SK-N-MC (cell line): Measurements from ENCODE around the gene CTSS.

Experiments used
- DNase-seq: peaks from one replicate; pipeline ENCODE4 v3.0.0-alpha.2; 2011; ENCODE audit warnings: low read depth, low spot score
- H3K27ac ChIP-seq: fragments of 200-600 bp; sonication (generic); 2 replicates; pipeline ENCODE4 v1.5.1; 2016; ENCODE audit warnings: mixed run types
- H3K36me3 ChIP-seq: fragments of 200-600 bp; sonication (generic); 2 replicates; pipeline ENCODE4 v1.6.1; 2017; ENCODE audit warnings: antibody characterized with exemption, low read length, mixed read lengths; ENCODE audit not compliant: insufficient read depth
- H3K4me3 ChIP-seq: fragments of 200-600 bp; sonication (generic); 2 replicates; pipeline ENCODE4 v1.5.1; 2016
- H3K9ac ChIP-seq: fragments of 200-600 bp; sonication (generic); 2 replicates; pipeline ENCODE4 v1.8.0; 2017; ENCODE audit warnings: mixed run types, mixed read lengths; ENCODE audit not compliant: insufficient read length
- H3K9me3 ChIP-seq: fragments of 200-600 bp; sonication (generic); 2 replicates; pipeline ENCODE4 v1.6.1; 2017; ENCODE audit warnings: low read depth, mild to moderate bottlenecking, antibody characterized with exemption, low read length, moderate library complexity, mixed read lengths
- EZH2 ChIP-seq: fragments of 200-600 bp; sonication (generic); IDR thresholded peaks from one replicate; pipeline ENCODE4 v1.6.1; 2017; ENCODE audit warnings: antibody characterized with exemption
- FOXP2 ChIP-seq: optimal IDR thresholded peaks from 2 replicates; pipeline ENCODE3; 2011; ENCODE audit warnings: mild to moderate bottlenecking, moderate library complexity; ENCODE audit not compliant: insufficient read depth; ENCODE audit errors: extremely low read length, control extremely low read depth
- POLR2AphosphoS5 ChIP-seq: IDR thresholded peaks from 2 replicates; pipeline ENCODE4 v1.6.1; 2012; ENCODE audit warnings: mild to moderate bottlenecking, low read depth, low read length, borderline replicate concordance

Gene CTSS

GRCh38 chr1:150765296-150765976 lies at the start of gene CTSS:
CTSS (minus strand) TSS chr1:150765778; CDS start chr1:150764763, 1,015 bp downstream.
- Histone ChIP-seq H3K9ac (peak within 1 kb of the TSS; percentile 63), H3K27ac (peak within 1 kb of the TSS; percentile 98), H3K9me3 (no peaks in the 10 kb centered on the region; the same call in 1 of the 2 replicates), H3K4me3 (peak within 1 kb of the TSS; percentile 79), H3K36me3 (no peaks in the 10 kb centered on the region)
- TF ChIP-seq EZH2 (no peak), POLR2AphosphoS5 (no peak; the same call in 1 of the 2 replicates), FOXP2 (no peak)
- DNase-seq, result peak; percentile 51

DNA sequence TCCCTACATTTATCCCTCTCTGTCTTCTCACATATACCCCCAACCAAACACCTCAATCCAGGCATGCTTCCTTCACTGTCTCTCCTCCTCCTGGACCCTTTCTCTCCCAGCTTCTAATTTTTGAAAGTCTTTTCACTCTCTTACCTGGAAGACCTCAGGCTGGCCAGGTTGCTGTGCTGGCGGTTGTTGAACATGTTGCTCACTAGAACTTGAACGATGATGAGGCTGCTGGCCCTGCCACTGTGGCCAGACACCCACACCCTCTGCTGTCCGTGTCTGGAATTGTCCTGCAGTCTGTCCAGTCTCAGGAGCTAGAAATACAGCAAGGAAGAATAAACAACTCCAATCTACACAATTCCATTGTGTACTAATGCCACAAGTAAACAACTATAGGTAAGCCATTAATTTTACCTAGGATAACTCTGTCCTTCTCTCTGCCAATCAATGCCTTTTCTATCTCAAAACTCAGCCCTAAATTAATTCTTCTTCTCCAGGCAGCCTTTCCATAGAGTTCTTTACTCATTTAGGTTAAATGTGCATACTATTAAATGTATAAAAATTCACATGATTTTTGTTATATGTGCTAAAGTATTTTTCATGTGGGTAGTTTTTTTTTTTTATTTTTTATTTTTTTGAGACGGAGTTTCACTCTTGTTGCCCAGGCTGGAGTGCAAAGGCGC lies 47.6 kb upstream of the CTSS start:
- no peaks in the 10 kb centered on the region for H3K9me3 ChIP-seq
- no peak overlapping the region for H3K4me3 ChIP-seq
- H3K36me3 ChIP-seq, result peaks cover 59% of the 10 kb centered on the region
- no peak overlapping the region for H3K9ac ChIP-seq
- H3K27ac ChIP-seq, result no peak overlapping the region
- no peak for DNase-seq
- TF ChIP-seq EZH2, result no peak
- no peak for TF ChIP-seq FOXP2
- TF ChIP-seq POLR2AphosphoS5, result no peak

GRCh38 chr1:150810958-150811659 lies 45.5 kb upstream of the CTSS start:
- no peak for TF ChIP-seq POLR2AphosphoS5
- Histone ChIP-seq H3K36me3 (peaks cover 43% of the 10 kb centered on the region), H3K4me3 (no peak overlapping the region), H3K9me3 (no peaks in the 10 kb centered on the region), H3K9ac (no peak overlapping the region), H3K27ac (no peak overlapping the region)
- no peak for DNase-seq

GRCh38 chr1:150809651-150810050 lies 44.1 kb upstream of the CTSS start:
- no peaks in the 10 kb centered on the region for H3K9me3 ChIP-seq
- peaks cover 40% of the 10 kb centered on the region for H3K36me3 ChIP-seq
- no peak overlapping the region for H3K9ac ChIP-seq
- no peak for DNase-seq
- H3K4me3 ChIP-seq, result no peak overlapping the region
- H3K27ac ChIP-seq, result no peak overlapping the region
- TF ChIP-seq FOXP2, result no peak
- TF ChIP-seq EZH2, result no peak
- no peak for TF ChIP-seq POLR2AphosphoS5

GRCh38 chr1:150808846-150809245 lies 43.3 kb upstream of the CTSS start:
- no peaks in the 10 kb centered on the region for H3K9me3 ChIP-seq
- DNase-seq, result no peak
- peaks cover 34% of the 10 kb centered on the region for H3K36me3 ChIP-seq
- peak overlapping the region; percentile 77; the same call in 1 of the 2 replicates for H3K4me3 ChIP-seq
- peak overlapping the region; percentile 95; the same call in 1 of the 2 replicates for H3K27ac ChIP-seq
- TF ChIP-seq POLR2AphosphoS5 (no peak), FOXP2 (no peak), EZH2 (no peak)
- H3K9ac ChIP-seq, result no peak overlapping the region

- H3K9me3 ChIP-seq, result no peaks in the 10 kb centered on the region
- TF ChIP-seq EZH2, result no peak
- TF ChIP-seq POLR2AphosphoS5, result no peak
- TF ChIP-seq FOXP2, result no peak
- no peak for DNase-seq
- H3K27ac ChIP-seq, result peak within 1 kb of the TSS; percentile 95
- H3K36me3 ChIP-seq, result peaks cover 27% of the 10 kb centered on the region
- H3K9ac ChIP-seq, result peak within 1 kb of the TSS; percentile 56
- H3K4me3 ChIP-seq, result peak within 1 kb of the TSS; percentile 77
These were observed 42.5 kb upstream of the CTSS start, which contains the start of gene CTSK for GRCh38 chr1:150808121-150808520. CTSK (minus strand) TSS chr1:150808260; CDS start chr1:150806805, 1,455 bp downstream.

GRCh38 chr1:150807249-150808023 lies 41.9 kb upstream of the CTSS start:
- H3K4me3 ChIP-seq, result peak overlapping the region; percentile 77
- peak overlapping the region; percentile 56 for H3K9ac ChIP-seq
- no peaks in the 10 kb centered on the region for H3K9me3 ChIP-seq
- H3K27ac ChIP-seq, result peak overlapping the region; percentile 95
- no peak for TF ChIP-seq EZH2
- TF ChIP-seq POLR2AphosphoS5, result peak; percentile 54; the same call in 1 of the 2 replicates
- no peak for TF ChIP-seq FOXP2
- peak; percentile 71 for DNase-seq
- H3K36me3 ChIP-seq, result peaks cover 21% of the 10 kb centered on the region
